ENCODE results near the gene PTEN.
"Not testable (repeated sequence)": the region's sequence is repeated elsewhere in the genome, so short reads cannot be mapped to it uniquely, and the experiment has no call there.

The PTEN gene

GRCh38 chr10:87873656-87874055 lies 10.2 kb downstream of the PTEN start:
- no peak for DNase-seq

GRCh38 chr10:87875929-87876571 lies 12.6 kb downstream of the PTEN start:
- DNase-seq, result no peak

- no peak for DNase-seq
Measured at GRCh38 chr10:87878664-87879459, 15.4 kb downstream of the PTEN start.

GRCh38 chr10:87880336-87880735 lies 16.9 kb downstream of the PTEN start:
- DNase-seq, result no peak

- DNase-seq, result not testable (repeated sequence)
Measured at GRCh38 chr10:87881373-87882059, 18.1 kb downstream of the PTEN start.

GRCh38 chr10:87882555-87883294 lies 19.3 kb downstream of the PTEN start:
- DNase-seq, result no peak

GRCh38 chr10:87886635-87887034 lies 23.2 kb downstream of the PTEN start:
- no peak for DNase-seq

- DNase-seq, result no peak
Measured at GRCh38 chr10:87887146-87887545, 23.7 kb downstream of the PTEN start.

- no peak for DNase-seq
Measured at GRCh38 chr10:87887548-87888289, 24.3 kb downstream of the PTEN start.

- DNase-seq, result no peak
Measured at GRCh38 chr10:87895430-87895829, 32.0 kb downstream of the PTEN start.

GRCh38 chr10:87896216-87896615 lies 32.8 kb downstream of the PTEN start:
- no peak for DNase-seq

- not testable (repeated sequence) for DNase-seq
Measured at GRCh38 chr10:87897957-87898356, 34.5 kb downstream of the PTEN start.

- DNase-seq, result not testable (repeated sequence)
Measured at GRCh38 chr10:87903396-87903795, 40.0 kb downstream of the PTEN start.

GRCh38 chr10:87913156-87913921 lies 49.9 kb downstream of the PTEN start:
- no peak for DNase-seq

GRCh38 chr10:87915406-87915805 lies 52.0 kb downstream of the PTEN start:
- no peak for DNase-seq

- no peak for DNase-seq
Measured at GRCh38 chr10:87915989-87916388, 52.6 kb downstream of the PTEN start.

GRCh38 chr10:87916515-87916914 lies 53.1 kb downstream of the PTEN start:
- no peak for DNase-seq

- no peak for DNase-seq
Measured at GRCh38 chr10:87918254-87918859, 54.9 kb downstream of the PTEN start.

- no peak for DNase-seq
Measured at GRCh38 chr10:87920538-87920937, 57.1 kb downstream of the PTEN start.

GRCh38 chr10:87921931-87922688 lies 58.7 kb downstream of the PTEN start:
- DNase-seq, result no peak
